Measurements from ENCODE around the gene SMG7. TPM values are rescaled to one million over a fixed set of nuclear protein-coding genes. Genes with fewer than 3 reads are reported as not detected.

The SMG7 gene
- total and polyA plus RNA-seq, 2 donors (not counting 3 experiments of a cell fraction or from before 2014, with no cell fraction given): 25.4 to 47.1 TPM

GRCh38 chr1:183432548-183432875 is 39.8 kb upstream of the SMG7 start:
- H3K9ac ChIP-seq (replicated peaks; ENCODE audit: extremely low read depth, insufficient read depth, low read length): no peak overlapping the region
- peaks cover 0 to 10% of the 10 kb centered on the region in 2 experiments for H3K27me3 ChIP-seq (ENCODE audit: control insufficient read depth in 2 of 2, insufficient read depth in 2 of 2, low read length in 2 of 2)
- ChIA-PET CTCF (no interaction called here), POLR2A (no interaction called here)
- H3K79me2 ChIP-seq (ENCODE audit: control insufficient read depth, insufficient read depth, low read length): no peaks in the 10 kb centered on the region
- H3K4me3 ChIP-seq (replicated peaks in 1 of 3; ENCODE audit: insufficient read depth in 1 of 3, low read depth in 1 of 3, low read length in 3 of 3): no peak overlapping the region
- no peaks in the 10 kb centered on the region for H3K9me1 ChIP-seq (replicated peaks; ENCODE audit: control insufficient read depth, extremely low read depth, insufficient read depth, low read length)
- intact Hi-C loops (cut with micrococcal nuclease): no loop called here
- no peaks in the 10 kb centered on the region for H3K4me1 ChIP-seq (ENCODE audit: control insufficient read depth, extremely low read depth, insufficient read depth, low read length)
- no peaks in the 10 kb centered on the region for H3K36me3 ChIP-seq (ENCODE audit: control insufficient read depth in 2 of 2, extremely low read depth in 1 of 2, insufficient read depth in 2 of 2, low read length in 2 of 2)
- H4K20me1 ChIP-seq (replicated peaks; ENCODE audit: control insufficient read depth, extremely low read depth, insufficient read depth, low read length): no peaks in the 10 kb centered on the region
- no peaks in the 10 kb centered on the region for H3K9me3 ChIP-seq (replicated peaks; ENCODE audit: control insufficient read depth, insufficient read depth, low read length)
- dilution Hi-C loops (cut with MboI; ENCODE audit: extremely low pct_ligation_motif_present, low sequenced_read_pairs): no loop called here
- DNase-seq (ENCODE audit: low read depth, low spot score) (no peak), FAIRE-seq (no peak)
- H2AFZ ChIP-seq (ENCODE audit: low read depth, low read length): no peak overlapping the region
- TF ChIP-seq GATA2 (IDR thresholded peaks at IDR 0.05; ENCODE audit: insufficient read depth, insufficient read length, low read depth, low read length): no peak
- TF ChIP-seq MAX (IDR thresholded peaks at IDR 0.05; ENCODE audit: insufficient read depth, insufficient read length): no peak
- TF ChIP-seq JUN (IDR thresholded peaks at IDR 0.05; ENCODE audit: borderline replicate concordance, insufficient read depth, insufficient read length, low read depth): no peak
- TF ChIP-seq FOS (IDR thresholded peaks at IDR 0.05; ENCODE audit: borderline replicate concordance, insufficient read depth, low read length): no peak
- no peak for TF ChIP-seq MYC (IDR thresholded peaks at IDR 0.05; ENCODE audit: low read depth, low read length)
- TF ChIP-seq EZH2 (IDR thresholded peaks at IDR 0.05; ENCODE audit: borderline replicate concordance, low read depth, low read length, severe bottlenecking): no peak
- TF ChIP-seq CTCF (IDR thresholded peaks at IDR 0.05; ENCODE audit: extremely low read depth in 1 of 2, insufficient read depth in 1 of 2, low read depth in 1 of 2, low read length in 2 of 2): no peak
- no peak for TF ChIP-seq POLR2A (IDR thresholded peaks at IDR 0.05; ENCODE audit: low read depth, low read length)
- TF ChIP-seq POLR2AphosphoS5 (IDR thresholded peaks at IDR 0.05; ENCODE audit: insufficient read depth, low read depth, low read length): no peak
- H3K27ac ChIP-seq (ENCODE audit: insufficient read depth, low read depth, low read length): no peak overlapping the region
- BruUV-seq (replicated peaks): no TSS peak
- no peak overlapping the region for H3K4me2 ChIP-seq (ENCODE audit: insufficient read depth, low read length)
